ENCODE results near the gene ATL3. TPM values are rescaled to one million over a fixed set of nuclear protein-coding genes. Genes with fewer than 3 reads are reported as not detected.

The ATL3 gene
- total RNA-seq, 3 donors from 2014 or later, result 47.5 to 87.9 (median 61.5) TPM

DNA sequence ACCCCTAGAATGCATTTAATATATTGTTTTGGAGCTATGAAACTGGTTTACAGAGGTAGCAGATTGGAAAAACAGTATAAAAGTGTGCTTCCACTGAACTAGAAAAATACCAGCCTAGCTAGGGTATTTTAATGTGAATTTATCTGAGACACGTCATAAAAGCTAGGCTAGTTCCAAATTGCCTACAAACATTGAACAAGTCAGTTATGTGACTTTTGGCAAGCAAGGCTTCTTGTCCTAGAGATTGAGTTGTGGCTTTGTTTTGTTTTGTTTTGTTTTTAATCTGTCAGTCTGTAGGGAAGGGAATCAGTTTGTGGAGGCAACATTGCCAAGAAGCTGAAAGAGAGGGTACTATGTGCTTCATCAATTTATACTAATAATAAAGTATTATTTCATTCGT, 34.4 kb upstream of the ATL3 start:
- H3K36me3 ChIP-seq (ENCODE audit: low read depth), result no peaks in the 10 kb centered on the region
- no peaks in the 10 kb centered on the region for H3K9me3 ChIP-seq
- H3K4me1 ChIP-seq (ENCODE audit: low read depth), result peaks cover 10% of the 10 kb centered on the region
- intact Hi-C loops (cut with DNase I, micrococcal nuclease), result no loop called here
- ATAC-seq (no peak), DNase-seq (no peak)
- TF ChIP-seq, protein P1, sequence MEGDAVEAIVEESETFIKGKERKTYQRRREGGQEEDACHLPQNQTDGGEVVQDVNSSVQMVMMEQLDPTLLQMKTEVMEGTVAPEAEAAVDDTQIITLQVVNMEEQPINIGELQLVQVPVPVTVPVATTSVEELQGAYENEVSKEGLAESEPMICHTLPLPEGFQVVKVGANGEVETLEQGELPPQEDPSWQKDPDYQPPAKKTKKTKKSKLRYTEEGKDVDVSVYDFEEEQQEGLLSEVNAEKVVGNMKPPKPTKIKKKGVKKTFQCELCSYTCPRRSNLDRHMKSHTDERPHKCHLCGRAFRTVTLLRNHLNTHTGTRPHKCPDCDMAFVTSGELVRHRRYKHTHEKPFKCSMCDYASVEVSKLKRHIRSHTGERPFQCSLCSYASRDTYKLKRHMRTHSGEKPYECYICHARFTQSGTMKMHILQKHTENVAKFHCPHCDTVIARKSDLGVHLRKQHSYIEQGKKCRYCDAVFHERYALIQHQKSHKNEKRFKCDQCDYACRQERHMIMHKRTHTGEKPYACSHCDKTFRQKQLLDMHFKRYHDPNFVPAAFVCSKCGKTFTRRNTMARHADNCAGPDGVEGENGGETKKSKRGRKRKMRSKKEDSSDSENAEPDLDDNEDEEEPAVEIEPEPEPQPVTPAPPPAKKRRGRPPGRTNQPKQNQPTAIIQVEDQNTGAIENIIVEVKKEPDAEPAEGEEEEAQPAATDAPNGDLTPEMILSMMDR (IDR thresholded peaks at IDR 0.05), result no peak
- no peak overlapping the region for H3K4me3 ChIP-seq

DNA sequence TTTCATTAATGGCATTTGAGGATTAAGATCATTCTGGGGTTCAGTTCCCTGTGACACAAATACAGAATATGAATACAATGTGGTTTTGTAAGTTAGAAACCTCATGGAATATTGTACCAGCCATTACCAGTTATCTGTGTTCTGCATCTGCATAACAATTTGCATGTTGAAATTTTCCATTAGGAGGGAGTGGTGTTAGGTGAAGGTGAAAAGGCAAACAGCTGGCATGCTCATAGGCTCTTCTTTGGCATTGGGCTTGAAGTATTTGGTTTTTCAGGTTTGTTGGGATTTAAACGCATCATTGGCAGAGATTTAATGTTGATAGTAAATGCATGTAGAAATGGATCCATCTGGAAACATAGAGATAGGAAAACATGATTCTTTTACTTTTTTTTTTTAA, 28.7 kb upstream of the ATL3 start:
- peaks cover 8% of the 10 kb centered on the region for H3K4me1 ChIP-seq (ENCODE audit: low read depth)
- ATAC-seq, result no peak
- TF ChIP-seq, protein P1 (IDR thresholded peaks at IDR 0.05), result no peak
- no peaks in the 10 kb centered on the region for H3K36me3 ChIP-seq (ENCODE audit: low read depth)
- no peak for DNase-seq
- intact Hi-C loops (cut with DNase I, micrococcal nuclease), result no loop called here
- no peak overlapping the region for H3K4me3 ChIP-seq
- no peaks in the 10 kb centered on the region for H3K9me3 ChIP-seq

DNA sequence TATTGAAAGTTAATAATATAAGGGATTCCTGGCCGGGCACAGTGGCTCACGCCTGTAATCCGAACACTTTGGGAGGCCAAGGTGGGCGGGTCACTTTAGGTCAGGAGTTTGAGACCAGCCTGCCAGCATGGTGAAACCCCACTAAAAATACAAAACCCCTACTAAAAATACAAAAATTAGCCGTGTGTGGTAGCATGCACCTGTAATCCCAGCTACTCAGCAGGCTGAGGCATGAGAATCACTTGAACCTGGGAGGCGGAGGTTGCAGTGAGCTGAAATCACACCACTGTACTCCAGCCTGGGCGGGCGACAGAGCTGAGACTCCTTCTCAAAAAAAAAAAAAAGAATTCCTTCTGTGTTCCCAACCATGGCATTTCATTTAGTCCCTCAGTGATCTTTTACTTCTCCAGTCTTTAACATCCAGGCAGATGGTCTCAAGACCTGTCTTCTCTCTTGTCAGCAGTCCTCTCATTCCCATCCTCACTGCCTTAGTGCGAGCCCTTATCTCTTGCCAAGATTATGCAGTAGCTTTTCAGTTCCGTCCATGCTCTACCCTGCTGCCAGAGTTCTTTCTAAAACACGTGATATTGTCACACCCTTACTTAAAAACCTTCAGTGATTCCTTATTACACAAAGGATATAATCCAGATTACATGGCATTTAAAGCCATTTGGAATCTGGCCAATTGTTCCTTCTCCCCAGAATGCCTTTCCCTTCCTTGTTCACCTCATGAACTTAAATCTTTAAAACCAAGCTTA, 28.0 kb upstream of the ATL3 start:
- DNase-seq, result peak in 1 of 3 donors; percentile 60
- peak; percentile 98 for ATAC-seq
- H3K4me1 ChIP-seq (ENCODE audit: low read depth), result peaks cover 8% of the 10 kb centered on the region
- intact Hi-C loops (cut with DNase I, micrococcal nuclease), result no loop called here
- H3K36me3 ChIP-seq (ENCODE audit: low read depth), result no peaks in the 10 kb centered on the region
- TF ChIP-seq, protein P1 (IDR thresholded peaks at IDR 0.05), result no peak
- H3K4me3 ChIP-seq, result no peak overlapping the region
- H3K9me3 ChIP-seq, result no peaks in the 10 kb centered on the region

DNA sequence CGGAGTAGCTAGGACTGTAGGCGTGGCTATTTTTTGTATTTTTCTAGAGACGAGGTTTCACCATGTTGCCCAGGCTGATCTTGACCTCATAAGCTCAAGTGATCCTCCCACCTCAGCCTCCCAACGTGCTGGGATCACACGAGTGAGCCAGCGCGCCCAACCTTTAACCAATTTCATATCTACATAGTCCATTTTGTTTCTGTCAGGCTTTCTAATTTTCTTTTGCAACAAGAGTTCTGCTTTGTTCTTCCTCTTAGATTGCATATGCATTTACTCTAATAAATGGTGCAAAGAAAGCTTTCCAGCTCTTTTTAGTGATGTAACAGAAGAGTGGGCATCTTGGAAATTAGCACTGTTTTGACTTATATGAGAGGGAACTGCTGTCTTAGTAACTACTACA, 23.4 kb upstream of the ATL3 start:
- DNase-seq (no peak), ATAC-seq (no peak)
- Histone ChIP-seq H3K4me3 (no peak overlapping the region), H3K36me3 (ENCODE audit: low read depth) (no peaks in the 10 kb centered on the region), H3K9me3 (no peaks in the 10 kb centered on the region), H3K4me1 (ENCODE audit: low read depth) (peaks cover 5% of the 10 kb centered on the region)
- intact Hi-C loops (cut with DNase I, micrococcal nuclease), result no loop called here
- TF ChIP-seq, protein P1 (IDR thresholded peaks at IDR 0.05), result no peak

DNA sequence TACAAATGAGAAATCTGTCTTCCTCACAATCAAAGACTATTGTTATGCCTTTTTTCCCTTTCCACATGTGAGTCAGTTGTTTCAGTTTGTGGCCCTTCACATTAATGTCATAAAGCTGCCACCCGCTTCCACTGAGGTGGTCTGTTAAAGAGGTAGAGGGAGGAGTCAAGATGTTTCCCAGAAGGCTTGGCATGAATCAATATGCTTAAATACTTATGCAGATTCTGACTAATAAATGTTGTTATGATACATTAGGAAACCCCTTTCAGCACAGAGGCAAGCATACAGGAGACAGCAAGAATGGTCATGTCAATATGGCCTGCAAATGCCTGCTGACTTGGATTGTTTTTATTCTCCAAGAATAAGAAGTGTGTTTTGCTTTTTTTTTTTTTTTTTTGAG, 16.7 kb upstream of the ATL3 start:
- Histone ChIP-seq H3K9me3 (no peaks in the 10 kb centered on the region), H3K4me3 (no peak overlapping the region), H3K36me3 (ENCODE audit: low read depth) (no peaks in the 10 kb centered on the region), H3K4me1 (ENCODE audit: low read depth) (peaks cover 9% of the 10 kb centered on the region)
- DNase-seq (no peak), ATAC-seq (no peak)
- TF ChIP-seq, protein P1 (IDR thresholded peaks at IDR 0.05), result no peak
- intact Hi-C loops (cut with DNase I, micrococcal nuclease), result no loop called here
